SK-N-DZ (cell line): Measurements from ENCODE around the gene NOS3.

Source experiments
- DNase-seq: peaks from one replicate; pipeline ENCODE4 v3.0.0-alpha.2; 2015; ENCODE audit warnings: low spot score

The NOS3 gene

GRCh38 chr7:150952331-150953050 is 38.3 kb upstream of the NOS3 start:
- no peak for DNase-seq

- no peak for DNase-seq
These were observed 37.5 kb upstream of the NOS3 start for GRCh38 chr7:150953061-150953997.

DNA sequence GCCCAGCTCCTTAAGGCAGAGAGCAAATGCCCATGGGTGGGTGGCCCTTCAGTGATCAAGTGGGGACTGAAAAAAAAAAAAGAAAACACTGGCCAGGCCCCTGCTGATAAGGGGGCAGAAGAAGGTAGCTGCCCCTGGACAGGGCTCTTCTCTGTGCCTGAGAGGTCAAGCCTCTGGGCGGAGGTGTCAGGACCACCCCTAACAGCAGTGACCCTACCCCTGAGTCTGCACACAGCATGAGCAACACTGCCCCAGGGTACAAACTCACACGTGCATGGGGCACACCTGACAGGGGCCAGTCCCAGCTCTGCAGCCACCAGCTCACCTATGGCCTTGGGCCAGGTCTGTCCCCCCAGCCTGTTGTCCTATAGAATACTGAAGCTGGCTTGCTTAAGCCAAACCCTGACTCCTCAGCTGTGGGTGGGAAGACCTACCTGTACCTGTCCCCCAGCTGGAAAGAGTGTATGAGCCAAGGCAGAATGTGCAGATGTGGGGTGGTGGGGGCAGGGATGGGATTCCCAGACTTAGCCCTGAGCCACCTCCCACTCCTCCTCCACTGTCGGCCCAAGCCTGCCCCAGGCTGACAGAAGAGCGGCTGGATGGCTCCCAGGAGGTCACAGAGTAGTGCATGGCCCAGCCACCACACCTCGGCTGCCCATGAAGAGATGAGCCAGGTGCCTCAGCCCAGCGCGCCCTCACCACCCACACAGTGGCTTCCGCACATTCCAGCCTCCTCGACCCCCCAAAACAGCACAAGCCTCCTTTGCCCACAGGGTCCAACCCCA is 36.4 kb upstream of the NOS3 start:
- DNase-seq: no peak

- no peak for DNase-seq
These were observed 35.8 kb upstream of the NOS3 start for GRCh38 chr7:150954986-150955518.

- peak; percentile 85 for DNase-seq
These were observed 35.1 kb upstream of the NOS3 start for GRCh38 chr7:150955519-150956394.

- DNase-seq: no peak
These were observed 34.3 kb upstream of the NOS3 start for GRCh38 chr7:150956395-150957132.

GRCh38 chr7:150957133-150958020 is 33.4 kb upstream of the NOS3 start:
- DNase-seq: no peak

DNA sequence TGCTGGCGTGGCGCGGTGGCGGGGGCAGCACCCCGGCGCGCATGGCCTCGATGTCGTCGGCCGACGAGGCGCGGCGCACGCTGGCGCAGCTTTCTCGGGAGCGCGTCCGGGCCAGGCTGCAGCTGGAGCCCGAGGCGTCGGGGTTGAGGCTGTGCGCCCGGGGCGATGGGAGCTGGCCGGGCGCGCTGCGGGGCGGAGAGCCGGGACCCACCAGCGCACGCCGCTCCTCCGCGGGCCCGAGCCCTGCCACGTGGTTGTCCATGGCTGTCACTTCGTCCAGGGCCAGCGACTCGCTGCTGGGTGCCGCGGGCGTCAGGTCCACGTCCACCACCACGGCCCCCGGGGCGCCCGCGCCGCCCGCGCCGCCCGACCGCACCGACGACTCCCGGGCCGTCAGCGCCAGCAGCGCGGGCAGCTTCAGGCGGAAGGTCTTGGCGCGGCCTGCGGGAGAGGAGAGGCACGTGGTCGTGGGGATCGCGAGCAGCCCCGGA is 32.7 kb upstream of the NOS3 start:
- no peak for DNase-seq

DNA sequence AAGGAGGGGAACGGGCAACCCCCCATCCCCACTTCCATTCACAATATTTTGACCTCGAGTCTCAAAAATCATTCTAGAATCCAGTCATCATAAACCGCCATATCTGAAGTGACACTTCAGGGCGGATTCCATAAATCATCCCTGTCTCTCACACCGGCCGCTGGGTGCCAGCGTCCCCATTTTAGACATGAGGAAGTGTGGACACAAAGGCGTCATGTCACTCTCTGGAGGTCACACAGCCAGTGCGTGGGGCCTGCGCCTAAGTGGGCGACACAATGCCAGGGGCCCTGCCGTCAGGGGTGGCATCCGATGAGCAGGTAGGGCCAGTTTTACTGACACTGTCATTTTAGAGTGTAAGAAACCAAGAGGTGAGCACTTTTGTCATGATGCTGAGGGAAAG is 32.2 kb upstream of the NOS3 start:
- no peak for DNase-seq

DNA sequence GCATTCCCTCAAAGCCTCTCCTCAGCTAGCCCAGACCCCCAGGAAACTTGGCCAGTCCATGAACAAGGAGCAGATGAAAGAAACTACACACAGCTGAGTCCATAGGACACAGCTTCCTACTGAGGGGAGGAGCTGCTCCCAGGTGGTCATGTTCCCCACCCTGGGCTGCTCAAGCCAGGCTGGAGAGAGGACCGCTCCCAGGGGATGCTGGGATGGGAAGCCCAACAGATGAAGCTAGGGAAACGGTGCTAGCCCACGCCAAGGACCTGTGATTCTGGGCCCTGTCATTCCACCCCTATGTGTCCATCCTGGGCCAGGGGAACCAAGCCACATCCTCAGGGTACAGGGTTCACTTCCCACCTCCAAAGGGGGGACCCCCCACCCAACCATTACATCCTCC is 31.7 kb upstream of the NOS3 start:
- no peak for DNase-seq

- DNase-seq: no peak
These were observed 30.8 kb upstream of the NOS3 start for GRCh38 chr7:150959739-150960734.

GRCh38 chr7:150961510-150962289 is 29.1 kb upstream of the NOS3 start:
- DNase-seq: peak; percentile 68

- DNase-seq: no peak
These were observed 28.6 kb upstream of the NOS3 start for GRCh38 chr7:150962290-150962552.

GRCh38 chr7:150962553-150963399 is 28.0 kb upstream of the NOS3 start:
- DNase-seq: peak; percentile 76

DNA sequence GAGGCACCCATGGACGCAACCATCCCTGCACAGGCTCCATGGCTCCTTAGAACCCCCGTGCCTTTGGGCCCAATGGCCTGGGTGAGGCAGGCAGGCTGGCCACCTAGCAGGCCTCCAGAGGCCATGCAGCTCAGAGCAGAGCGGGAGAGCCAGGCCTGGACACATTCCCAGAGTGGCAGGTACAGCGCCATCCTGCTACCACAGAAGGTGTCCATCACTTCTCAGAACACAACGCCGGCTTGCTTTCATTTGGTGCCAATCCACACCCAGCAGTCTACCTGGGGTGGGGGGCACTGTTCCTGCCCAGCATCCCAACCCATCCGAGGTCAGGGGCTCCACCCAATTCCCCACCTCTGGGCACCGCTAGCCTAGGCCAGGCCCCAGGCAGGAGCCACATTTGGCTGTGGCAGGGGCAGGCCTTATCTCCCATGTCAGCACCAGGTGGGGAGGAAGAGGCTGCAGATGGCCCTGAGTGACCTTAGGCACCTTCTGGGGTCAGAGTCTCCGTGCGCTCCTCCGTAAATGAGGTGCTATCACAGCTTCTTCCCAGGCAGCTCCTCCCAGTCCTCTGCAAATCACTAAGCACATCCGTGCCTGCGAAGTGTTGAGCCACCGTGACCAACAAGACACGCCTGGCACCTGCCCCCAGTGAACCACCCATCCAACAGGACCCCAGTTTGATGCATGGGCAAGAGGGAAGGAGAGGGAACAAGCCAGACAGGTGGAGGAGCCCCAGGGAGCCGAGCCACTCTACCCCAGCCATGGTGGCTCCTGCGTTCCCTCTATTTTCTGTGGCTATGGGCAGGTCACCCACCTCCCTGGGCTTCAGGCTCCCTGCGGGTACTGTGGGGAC is 26.9 kb upstream of the NOS3 start:
- no peak for DNase-seq
